Measurements from ENCODE around the gene HABP2.

- TF ChIP-seq CTCF (IDR thresholded peaks at IDR 0.05; ENCODE audit: low read length) (no peak), EZH2 (IDR thresholded peaks at IDR 0.05; ENCODE audit: borderline replicate concordance, low read length) (no peak)
Observed at GRCh38 chr10:113540845-113541548, 11.9 kb upstream of the HABP2 start.
